BLaER1 (cell line): ENCODE results near the gene TTLL10.

Experiments
- H3K27ac ChIP-seq: shearing (Covaris generic); formaldehyde crosslinking; 2 replicates; pipeline ENCODE4 v1.8.1; 2022
- H3K27me3 ChIP-seq: shearing (Covaris generic); formaldehyde crosslinking; 2 replicates; pipeline ENCODE4 v1.8.1; 2022
- H3K36me3 ChIP-seq: shearing (Covaris generic); formaldehyde crosslinking; 2 replicates; pipeline ENCODE4 v1.8.1; 2022
- H3K4me1 ChIP-seq: shearing (Covaris generic); formaldehyde crosslinking; 2 replicates; pipeline ENCODE4 v1.8.1; 2022
- H3K4me2 ChIP-seq: shearing (Covaris generic); formaldehyde crosslinking; 2 replicates; pipeline ENCODE4 v1.8.1; 2022
- H3K4me3 ChIP-seq: shearing (Covaris generic); formaldehyde crosslinking; 2 replicates; pipeline ENCODE4 v1.8.1; 2022
- H3K9ac ChIP-seq: shearing (Covaris generic); formaldehyde crosslinking; 2 replicates; pipeline ENCODE4 v1.8.1; 2022
- H3K9me3 ChIP-seq: shearing (Covaris generic); formaldehyde crosslinking; 2 replicates; pipeline ENCODE4 v1.8.1; 2022
- H4K20me1 ChIP-seq: shearing (Covaris generic); formaldehyde crosslinking; 2 replicates; pipeline ENCODE4 v1.8.1; 2022
- Cebpa-rat ChIP-seq: shearing (Covaris generic); IDR thresholded peaks from 2 replicates; pipeline ENCODE4 v1.8.1; 2022

Gene TTLL10

GRCh38 chr1:1197551-1198422, 24.1 kb downstream of the TTLL10 start:
- Histone ChIP-seq H3K4me2 (peak overlapping the region; percentile 14; the same call in 1 of the 2 replicates), H3K27me3 (peaks cover 13% of the 10 kb centered on the region; the same call in 1 of the 2 replicates), H4K20me1 (no peaks in the 10 kb centered on the region), H3K9me3 (peaks cover 26% of the 10 kb centered on the region), H3K4me3 (no peak overlapping the region), H3K27ac (no peak overlapping the region), H3K36me3 (no peaks in the 10 kb centered on the region), H3K9ac (no peak overlapping the region), H3K4me1 (peaks cover 26% of the 10 kb centered on the region)
- no peak for TF ChIP-seq Cebpa-rat

- H3K9ac ChIP-seq, result no peak overlapping the region
- peaks cover 26% of the 10 kb centered on the region for H3K4me1 ChIP-seq
- no peaks in the 10 kb centered on the region for H4K20me1 ChIP-seq
- H3K27ac ChIP-seq, result no peak overlapping the region
- H3K9me3 ChIP-seq, result peaks cover 20% of the 10 kb centered on the region
- no peak overlapping the region for H3K4me3 ChIP-seq
- H3K4me2 ChIP-seq, result peak overlapping the region; percentile 14; the same call in 1 of the 2 replicates
- H3K27me3 ChIP-seq, result peaks cover 13% of the 10 kb centered on the region; the same call in 1 of the 2 replicates
- H3K36me3 ChIP-seq, result no peaks in the 10 kb centered on the region
- no peak for TF ChIP-seq Cebpa-rat
Observed at GRCh38 chr1:1198423-1199140, 24.9 kb downstream of the TTLL10 start.

GRCh38 chr1:1199141-1199960, 25.7 kb downstream of the TTLL10 start:
- Histone ChIP-seq H3K4me2 (peak overlapping the region; percentile 95; the same call in 1 of the 2 replicates), H3K27me3 (peaks cover 13% of the 10 kb centered on the region; the same call in 1 of the 2 replicates), H3K9ac (no peak overlapping the region), H3K9me3 (peaks cover 13% of the 10 kb centered on the region), H3K4me3 (no peak overlapping the region), H3K27ac (no peak overlapping the region), H4K20me1 (no peaks in the 10 kb centered on the region), H3K36me3 (no peaks in the 10 kb centered on the region), H3K4me1 (peaks cover 26% of the 10 kb centered on the region)
- TF ChIP-seq Cebpa-rat, result no peak

GRCh38 chr1:1199961-1200875, 26.5 kb downstream of the TTLL10 start:
- Histone ChIP-seq H3K4me1 (peaks cover 33% of the 10 kb centered on the region), H3K9me3 (peaks cover 5% of the 10 kb centered on the region; the same call in 1 of the 2 replicates), H3K9ac (no peak overlapping the region), H3K27me3 (peaks cover 16% of the 10 kb centered on the region; the same call in 1 of the 2 replicates), H4K20me1 (peaks cover 5% of the 10 kb centered on the region; the same call in 1 of the 2 replicates), H3K4me2 (peak overlapping the region; percentile 95), H3K4me3 (peak overlapping the region; percentile 64), H3K36me3 (no peaks in the 10 kb centered on the region), H3K27ac (no peak overlapping the region)
- no peak for TF ChIP-seq Cebpa-rat

GRCh38 chr1:1200876-1201810, 27.5 kb downstream of the TTLL10 start:
- no peaks in the 10 kb centered on the region for H3K36me3 ChIP-seq
- no peak overlapping the region for H3K27ac ChIP-seq
- peaks cover 14% of the 10 kb centered on the region for H4K20me1 ChIP-seq
- H3K4me2 ChIP-seq, result peak overlapping the region; percentile 95
- H3K9ac ChIP-seq, result peak overlapping the region; percentile 57; the same call in 1 of the 2 replicates
- H3K4me1 ChIP-seq, result peaks cover 42% of the 10 kb centered on the region
- no peaks in the 10 kb centered on the region for H3K9me3 ChIP-seq
- TF ChIP-seq Cebpa-rat, result no peak
- peak overlapping the region; percentile 64 for H3K4me3 ChIP-seq
- H3K27me3 ChIP-seq, result peaks cover 25% of the 10 kb centered on the region; the same call in 1 of the 2 replicates

GRCh38 chr1:1202831-1203560, 29.3 kb downstream of the TTLL10 start:
- Histone ChIP-seq H3K9ac (no peak overlapping the region), H3K4me1 (peaks cover 56% of the 10 kb centered on the region), H3K27me3 (peaks cover 37% of the 10 kb centered on the region), H3K4me2 (no peak overlapping the region), H3K4me3 (no peak overlapping the region), H3K27ac (no peak overlapping the region), H4K20me1 (peaks cover 16% of the 10 kb centered on the region), H3K36me3 (no peaks in the 10 kb centered on the region), H3K9me3 (no peaks in the 10 kb centered on the region)
- TF ChIP-seq Cebpa-rat, result no peak

GRCh38 chr1:1203561-1204424, 30.1 kb downstream of the TTLL10 start:
- TF ChIP-seq Cebpa-rat, result no peak
- H3K27me3 ChIP-seq, result peaks cover 37% of the 10 kb centered on the region
- peaks cover 57% of the 10 kb centered on the region for H3K4me1 ChIP-seq

More at GRCh38 chr1:1203561-1204424, 30.1 kb downstream of the TTLL10 start:
- peaks cover 19% of the 10 kb centered on the region for H4K20me1 ChIP-seq
- no peak overlapping the region for H3K4me3 ChIP-seq
- H3K4me2 ChIP-seq, result no peak overlapping the region
- H3K27ac ChIP-seq, result no peak overlapping the region
- no peak overlapping the region for H3K9ac ChIP-seq
- H3K9me3 ChIP-seq, result no peaks in the 10 kb centered on the region
- H3K36me3 ChIP-seq, result no peaks in the 10 kb centered on the region
